HG02678 (cell line): ENCODE measurements around the gene CREB1.

Experiments
- ATAC-seq: cut with Tn5 transposase; IDR thresholded peaks from one replicate; pipeline ENCODE4 v1.9.1; 2021; ENCODE audit warnings: mild to moderate bottlenecking, moderate library complexity; ENCODE audit not compliant: unreplicated experiment

Gene CREB1

GRCh38 chr2:207539470-207539869 lies 9.7 kb downstream of the CREB1 start:
- no peak for ATAC-seq

GRCh38 chr2:207540431-207540830 lies 10.7 kb downstream of the CREB1 start:
- no peak for ATAC-seq

- ATAC-seq, result no peak
Measured at GRCh38 chr2:207541933-207542332, 12.2 kb downstream of the CREB1 start.

GRCh38 chr2:207543272-207543671 lies 13.5 kb downstream of the CREB1 start:
- no peak for ATAC-seq

- ATAC-seq, result no peak
Measured at GRCh38 chr2:207546822-207547221, 17.1 kb downstream of the CREB1 start.

GRCh38 chr2:207549145-207549544 lies 19.4 kb downstream of the CREB1 start:
- ATAC-seq, result no peak

GRCh38 chr2:207558079-207558491 lies 28.3 kb downstream of the CREB1 start:
- ATAC-seq, result no peak

GRCh38 chr2:207561386-207562080 lies 31.8 kb downstream of the CREB1 start:
- ATAC-seq, result no peak

GRCh38 chr2:207565736-207566500 lies 36.2 kb downstream of the CREB1 start:
- no peak for ATAC-seq

- no peak for ATAC-seq
Measured at GRCh38 chr2:207567671-207568070, 37.9 kb downstream of the CREB1 start.

- ATAC-seq, result no peak
Measured at GRCh38 chr2:207571370-207571769, 41.6 kb downstream of the CREB1 start.

- ATAC-seq, result no peak
Measured at GRCh38 chr2:207584952-207585351, 55.2 kb downstream of the CREB1 start.

GRCh38 chr2:207587305-207587704 lies 57.5 kb downstream of the CREB1 start:
- ATAC-seq, result no peak

- no peak for ATAC-seq
Measured at GRCh38 chr2:207589143-207589542, 59.4 kb downstream of the CREB1 start.

- ATAC-seq, result no peak
Measured at GRCh38 chr2:207593277-207593676, 63.5 kb downstream of the CREB1 start.

- no peak for ATAC-seq
Measured at GRCh38 chr2:207594264-207594663, 64.5 kb downstream of the CREB1 start.

- ATAC-seq, result no peak
Measured at GRCh38 chr2:207594731-207595130, 65.0 kb downstream of the CREB1 start.

GRCh38 chr2:207599636-207600035 lies 69.9 kb downstream of the CREB1 start:
- ATAC-seq, result no peak

- no peak for ATAC-seq
Measured at GRCh38 chr2:207600231-207600630, 70.5 kb downstream of the CREB1 start.

GRCh38 chr2:207601774-207602173 lies 72.0 kb downstream of the CREB1 start:
- ATAC-seq, result no peak

GRCh38 chr2:207603486-207603885 lies 73.7 kb downstream of the CREB1 start:
- no peak for ATAC-seq

GRCh38 chr2:207606399-207606798 lies 76.6 kb downstream of the CREB1 start:
- no peak for ATAC-seq
